ENCODE data around the gene DNAH17. TPM values are rescaled to one million over a fixed set of nuclear protein-coding genes. Genes with fewer than 3 reads are reported as not detected.

DNAH17 gene
- total RNA-seq, 1 donor from 2014 or later = 0.25 TPM

GRCh38 chr17:78406396-78406795, 170.8 kb downstream of the DNAH17 start:
- TF ChIP-seq, protein P1, sequence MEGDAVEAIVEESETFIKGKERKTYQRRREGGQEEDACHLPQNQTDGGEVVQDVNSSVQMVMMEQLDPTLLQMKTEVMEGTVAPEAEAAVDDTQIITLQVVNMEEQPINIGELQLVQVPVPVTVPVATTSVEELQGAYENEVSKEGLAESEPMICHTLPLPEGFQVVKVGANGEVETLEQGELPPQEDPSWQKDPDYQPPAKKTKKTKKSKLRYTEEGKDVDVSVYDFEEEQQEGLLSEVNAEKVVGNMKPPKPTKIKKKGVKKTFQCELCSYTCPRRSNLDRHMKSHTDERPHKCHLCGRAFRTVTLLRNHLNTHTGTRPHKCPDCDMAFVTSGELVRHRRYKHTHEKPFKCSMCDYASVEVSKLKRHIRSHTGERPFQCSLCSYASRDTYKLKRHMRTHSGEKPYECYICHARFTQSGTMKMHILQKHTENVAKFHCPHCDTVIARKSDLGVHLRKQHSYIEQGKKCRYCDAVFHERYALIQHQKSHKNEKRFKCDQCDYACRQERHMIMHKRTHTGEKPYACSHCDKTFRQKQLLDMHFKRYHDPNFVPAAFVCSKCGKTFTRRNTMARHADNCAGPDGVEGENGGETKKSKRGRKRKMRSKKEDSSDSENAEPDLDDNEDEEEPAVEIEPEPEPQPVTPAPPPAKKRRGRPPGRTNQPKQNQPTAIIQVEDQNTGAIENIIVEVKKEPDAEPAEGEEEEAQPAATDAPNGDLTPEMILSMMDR (IDR thresholded peaks at IDR 0.05; ENCODE audit: insufficient read depth, low read length, poor library complexity, severe bottlenecking) = no peak
- Histone ChIP-seq H3K36me3 (ENCODE audit: control insufficient read depth, insufficient read depth, low read length) (peaks cover 4% of the 10 kb centered on the region), H3K4me3 (ENCODE audit: low read depth, low read length) (no peak overlapping the region), H3K27me3 (ENCODE audit: control insufficient read depth, insufficient read depth, low read length) (no peaks in the 10 kb centered on the region)
- DNase-seq (ENCODE audit: low read depth) = no peak

GRCh38 chr17:78403822-78404221, 173.4 kb downstream of the DNAH17 start:
- no peak for DNase-seq (ENCODE audit: low read depth)
- Histone ChIP-seq H3K27me3 (ENCODE audit: control insufficient read depth, insufficient read depth, low read length) (no peaks in the 10 kb centered on the region), H3K4me3 (ENCODE audit: low read depth, low read length) (no peak overlapping the region), H3K36me3 (ENCODE audit: control insufficient read depth, insufficient read depth, low read length) (peaks cover 10% of the 10 kb centered on the region)
- TF ChIP-seq, protein P1 (IDR thresholded peaks at IDR 0.05; ENCODE audit: insufficient read depth, low read length, poor library complexity, severe bottlenecking) = no peak

DNA sequence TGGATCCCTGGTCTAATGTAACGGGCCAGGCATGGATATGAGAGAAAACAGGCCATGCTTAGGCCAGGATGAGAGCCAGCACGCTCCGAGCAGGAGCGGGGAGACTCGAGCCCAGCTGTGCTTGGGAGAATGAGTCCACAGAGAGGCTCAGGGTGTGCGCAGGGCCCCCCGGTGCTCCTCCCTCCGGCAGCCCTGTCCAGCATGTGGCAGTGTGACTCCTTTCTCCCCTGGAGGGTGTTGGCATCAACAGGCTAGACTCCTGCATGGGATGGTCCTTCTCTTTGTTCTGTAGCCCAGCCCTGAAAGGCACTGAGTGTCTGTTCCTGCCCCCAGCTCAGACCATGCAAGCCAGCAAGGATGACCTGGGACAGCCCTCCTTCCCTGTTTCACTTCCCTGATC, 175.3 kb downstream of the DNAH17 start:
- H3K36me3 ChIP-seq (ENCODE audit: control insufficient read depth, insufficient read depth, low read length) = peaks cover 11% of the 10 kb centered on the region
- DNase-seq (ENCODE audit: low read depth) = no peak
- H3K27me3 ChIP-seq (ENCODE audit: control insufficient read depth, insufficient read depth, low read length) = no peaks in the 10 kb centered on the region
- no peak overlapping the region for H3K4me3 ChIP-seq (ENCODE audit: low read depth, low read length)
- TF ChIP-seq, protein P1 (IDR thresholded peaks at IDR 0.05; ENCODE audit: insufficient read depth, low read length, poor library complexity, severe bottlenecking) = no peak

GRCh38 chr17:78401246-78401645, 175.9 kb downstream of the DNAH17 start:
- no peak for DNase-seq (ENCODE audit: low read depth)
- TF ChIP-seq, protein P1 (IDR thresholded peaks at IDR 0.05; ENCODE audit: insufficient read depth, low read length, poor library complexity, severe bottlenecking) = no peak
- Histone ChIP-seq H3K36me3 (ENCODE audit: control insufficient read depth, insufficient read depth, low read length) (peaks cover 11% of the 10 kb centered on the region), H3K4me3 (ENCODE audit: low read depth, low read length) (no peak overlapping the region), H3K27me3 (ENCODE audit: control insufficient read depth, insufficient read depth, low read length) (no peaks in the 10 kb centered on the region)

GRCh38 chr17:78400581-78401240, 176.5 kb downstream of the DNAH17 start:
- DNase-seq (ENCODE audit: low read depth) = no peak
- Histone ChIP-seq H3K36me3 (ENCODE audit: control insufficient read depth, insufficient read depth, low read length) (peaks cover 11% of the 10 kb centered on the region), H3K4me3 (ENCODE audit: low read depth, low read length) (no peak overlapping the region), H3K27me3 (ENCODE audit: control insufficient read depth, insufficient read depth, low read length) (no peaks in the 10 kb centered on the region)
- TF ChIP-seq, protein P1 (IDR thresholded peaks at IDR 0.05; ENCODE audit: insufficient read depth, low read length, poor library complexity, severe bottlenecking) = no peak

DNA sequence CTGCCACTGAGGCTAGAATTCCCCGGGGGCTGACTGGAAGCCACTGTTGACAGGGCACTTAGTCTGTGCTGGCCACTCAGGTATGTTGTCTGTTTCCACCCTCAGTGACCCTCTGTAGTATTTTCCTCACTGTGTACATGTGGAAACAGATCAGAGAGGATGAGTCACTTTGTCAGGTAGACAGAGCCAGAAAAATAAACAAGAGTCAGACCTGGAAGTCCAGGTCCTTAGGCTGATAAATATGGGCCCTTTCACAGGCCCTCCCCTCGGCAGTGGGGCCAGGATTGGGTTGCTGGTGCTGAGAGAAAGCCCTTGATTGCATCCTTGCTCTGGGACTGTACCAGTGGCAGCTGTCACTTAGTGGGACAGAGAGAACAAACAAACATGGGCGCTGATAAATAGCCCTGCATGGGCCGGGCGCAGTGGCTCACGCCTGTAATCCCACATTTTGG, 177.5 kb downstream of the DNAH17 start:
- H3K4me3 ChIP-seq (ENCODE audit: low read depth, low read length) = no peak overlapping the region
- DNase-seq (ENCODE audit: low read depth) = no peak
- TF ChIP-seq, protein P1 (IDR thresholded peaks at IDR 0.05; ENCODE audit: insufficient read depth, low read length, poor library complexity, severe bottlenecking) = no peak
- H3K27me3 ChIP-seq (ENCODE audit: control insufficient read depth, insufficient read depth, low read length) = no peaks in the 10 kb centered on the region
- H3K36me3 ChIP-seq (ENCODE audit: control insufficient read depth, insufficient read depth, low read length) = peaks cover 11% of the 10 kb centered on the region
